Effector CD8-positive, alpha-beta T cell (primary cell): ENCODE data around the gene PSME3IP1.
"Not testable (repeated sequence)": the region's sequence is repeated elsewhere in the genome, so short reads cannot be mapped to it uniquely, and the experiment has no call there.

ENCODE experiments used
- DNase-seq: peaks from one replicate; lab custom pipeline; 2025; lab: John Stamatoyannopoulos, UW

The PSME3IP1 gene

GRCh38 chr16:57125969-57126368 is 59.9 kb downstream of the PSME3IP1 start:
- no peak for DNase-seq

- no peak for DNase-seq
These were observed 60.5 kb downstream of the PSME3IP1 start for GRCh38 chr16:57125376-57125775.

- no peak for DNase-seq
These were observed 61.7 kb downstream of the PSME3IP1 start for GRCh38 chr16:57123974-57124674.

- DNase-seq, result no peak
These were observed 62.4 kb downstream of the PSME3IP1 start for GRCh38 chr16:57123216-57123973.

- DNase-seq, result no peak
These were observed 67.3 kb downstream of the PSME3IP1 start for GRCh38 chr16:57118461-57119084.

GRCh38 chr16:57115514-57116182 is 70.2 kb downstream of the PSME3IP1 start:
- no peak for DNase-seq

- DNase-seq, result no peak
These were observed 70.7 kb downstream of the PSME3IP1 start for GRCh38 chr16:57115168-57115513.

GRCh38 chr16:57113664-57114063 is 72.2 kb downstream of the PSME3IP1 start:
- DNase-seq, result no peak

- DNase-seq, result no peak
These were observed 72.8 kb downstream of the PSME3IP1 start for GRCh38 chr16:57113042-57113453.

GRCh38 chr16:57112403-57113041 is 73.3 kb downstream of the PSME3IP1 start:
- DNase-seq, result no peak

- DNase-seq, result no peak
These were observed 74.4 kb downstream of the PSME3IP1 start for GRCh38 chr16:57111420-57111819.

GRCh38 chr16:57110937-57111336 is 74.9 kb downstream of the PSME3IP1 start:
- DNase-seq, result no peak

GRCh38 chr16:57109259-57110105 is 76.4 kb downstream of the PSME3IP1 start:
- DNase-seq, result not testable (repeated sequence)

GRCh38 chr16:57108432-57108831 is 77.4 kb downstream of the PSME3IP1 start:
- DNase-seq, result no peak

GRCh38 chr16:57107321-57107922 is 78.4 kb downstream of the PSME3IP1 start:
- no peak for DNase-seq

GRCh38 chr16:57106767-57107166 is 79.1 kb downstream of the PSME3IP1 start:
- DNase-seq, result no peak

- no peak for DNase-seq
These were observed 80.7 kb downstream of the PSME3IP1 start for GRCh38 chr16:57105184-57105583.

GRCh38 chr16:57104706-57105105 is 81.1 kb downstream of the PSME3IP1 start:
- no peak for DNase-seq

- no peak for DNase-seq
These were observed 82.7 kb downstream of the PSME3IP1 start for GRCh38 chr16:57102888-57103851.
